Caco-2 (cell line): ENCODE measurements around the gene NPBWR2. TPM values are rescaled to one million over a fixed set of nuclear protein-coding genes. Genes with fewer than 3 reads are reported as not detected.
A peak's percentile ranks its signal among the peaks of the same experiment; 100 is the strongest.

Experiments
- BruUV-seq: library from RNA; stranded (reverse); fragments of 400-500 nt; replicated peaks from 2 replicates; lab custom pipeline; 2021; lab: Mats Ljungman, UMichigan
- CTCF ChIA-PET: fragments of 300-600 bp; sonication (Branson Sonifier 250); formaldehyde crosslinking; loops from one replicate; lab custom pipeline; 2022; ENCODE audit warnings: antibody characterized with exemption; lab: Charles Lee
- POLR2A ChIA-PET: fragments of 300-600 bp; sonication (Branson Sonifier 250); formaldehyde crosslinking; loops from one replicate; lab custom pipeline; 2022; ENCODE audit warnings: antibody characterized with exemption; lab: Charles Lee
- DNase-seq, 2 experiments: peaks; one replicate each; pipeline versions ENCODE4 v3.0.0 to v3.0.0-alpha.2; 2020 to 2022
- H3K27me3 ChIP-seq: replicated peaks from 2 replicates; pipeline ENCODE4 v1.6.0; 2011; ENCODE audit warnings: low read length; ENCODE audit not compliant: control insufficient read depth, insufficient read depth
- H3K36me3 ChIP-seq: 2 replicates; pipeline ENCODE4 v1.5.1; 2011; ENCODE audit warnings: low read length; ENCODE audit not compliant: control insufficient read depth, insufficient read depth
- H3K4me1 ChIP-seq: fragments of 250-450 bp; sonication (Bioruptor Pico); 2 replicates; pipeline ENCODE4 v1.5.1; 2020; ENCODE audit warnings: mild to moderate bottlenecking
- H3K4me3 ChIP-seq: 2 replicates; pipeline ENCODE4 v1.5.1; 2011; ENCODE audit warnings: low read depth, mild to moderate bottlenecking, control low read depth, low read length
- H3K9me3 ChIP-seq: fragments of 250-450 bp; sonication (Bioruptor Pico); 2 replicates; pipeline ENCODE4 v1.5.1; 2020; ENCODE audit warnings: mild to moderate bottlenecking, moderate library complexity
- H3K27ac Mint-ChIP-seq: one replicate; pipeline ENCODE4 v1.8.0; 2022; ENCODE audit warnings: mixed read lengths; ENCODE audit not compliant: unreplicated experiment
- H3K27me3 Mint-ChIP-seq: one replicate; pipeline ENCODE4 v1.8.0; 2022; ENCODE audit warnings: mixed read lengths; ENCODE audit not compliant: insufficient read depth, unreplicated experiment
- H3K36me3 Mint-ChIP-seq: one replicate; pipeline ENCODE4 v1.8.0; 2022; ENCODE audit warnings: mild to moderate bottlenecking, mixed read lengths; ENCODE audit not compliant: insufficient read depth, unreplicated experiment
- H3K4me1 Mint-ChIP-seq: one replicate; pipeline ENCODE4 v1.8.0; 2022; ENCODE audit warnings: low read depth, mixed read lengths; ENCODE audit not compliant: unreplicated experiment
- H3K4me3 Mint-ChIP-seq: one replicate; pipeline ENCODE4 v1.8.0; 2022; ENCODE audit warnings: mild to moderate bottlenecking, moderate library complexity, mixed read lengths; ENCODE audit not compliant: unreplicated experiment
- H3K9me3 Mint-ChIP-seq: one replicate; pipeline ENCODE4 v1.8.0; 2022; ENCODE audit warnings: mixed read lengths; ENCODE audit not compliant: unreplicated experiment
- CTCF ChIP-seq, 2 experiments: fragments of 200-600 bp in 1 of 2; IDR thresholded peaks; 1 replicate in 1 of 2; 2 replicates in 1 of 2; pipeline versions ENCODE4 v1.5.1 to v1.8.0; 2011 to 2022; ENCODE audit warnings: antibody characterized with exemption in 1 of 2, control low read depth in 1 of 2, inconsistent platforms in 1 of 2, low read depth in 1 of 2, low read length in 1 of 2, mild to moderate bottlenecking in 1 of 2, moderate library complexity in 1 of 2; ENCODE audit not compliant: insufficient read depth in 1 of 2, severe bottlenecking in 1 of 2, unreplicated experiment in 1 of 2
- intact Hi-C: fragments of 100-400 bp; cut with micrococcal nuclease; formaldehyde crosslinking; loops from one replicate; pipeline ENCODE4 v1.10.0; 2022; ENCODE audit not compliant: unreplicated experiment
- total RNA-seq: library from RNA; stranded (reverse); gene quantifications from 2 replicates; pipeline ENCODE4 v1.2.3, GENCODE V29; 2022

The NPBWR2 gene
- total RNA-seq, 1 experiment from 2014 or later, result not detected

DNA sequence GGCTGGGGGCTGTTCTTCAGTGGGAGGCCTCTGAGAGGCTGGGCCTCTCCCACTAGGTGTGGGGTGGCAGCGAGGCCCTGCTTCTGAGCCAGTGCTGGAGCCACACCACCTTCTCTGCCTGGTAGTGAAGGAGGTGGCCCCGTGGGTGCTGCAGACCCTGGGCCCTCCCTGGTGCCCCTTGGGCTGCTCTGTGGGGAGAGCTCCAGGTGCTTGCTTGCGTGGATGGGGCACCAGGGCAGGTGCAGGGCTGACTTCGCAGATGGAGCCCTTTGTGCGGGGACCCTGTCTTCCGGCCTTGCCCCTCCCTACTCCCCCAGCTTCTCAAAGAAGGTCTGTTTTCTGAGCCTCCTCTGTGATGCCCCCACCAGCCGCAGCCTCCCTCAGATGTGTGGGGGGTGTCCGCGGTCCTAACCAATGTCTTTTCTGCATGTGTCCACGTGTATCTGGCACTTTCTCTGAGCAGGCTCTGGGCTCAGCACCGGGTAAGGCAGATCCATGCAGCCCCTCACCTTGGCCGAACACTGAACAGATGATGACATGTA is 39.6 kb upstream of the NPBWR2 start:
- ChIA-PET POLR2A (no interaction called here), CTCF (no interaction called here)
- intact Hi-C loops, result no loop called here
- peak in 1 of 2 experiments; percentile 39 for DNase-seq
- H3K27ac Mint-ChIP-seq, result no peak overlapping the region
- H3K4me1 Mint-ChIP-seq, result no peaks in the 10 kb centered on the region
- H3K9me3 Mint-ChIP-seq, result peaks cover 18% of the 10 kb centered on the region
- no peak for TF ChIP-seq CTCF (IDR thresholded peaks at IDR 0.05; ENCODE audit: insufficient read depth in 1 of 2, low read depth in 1 of 2, low read length in 1 of 2, severe bottlenecking in 1 of 2, unreplicated experiment in 1 of 2)
- no peaks in the 10 kb centered on the region for H3K36me3 ChIP-seq
- H3K27me3 Mint-ChIP-seq, result peaks cover 13% of the 10 kb centered on the region
- no TSS peak for BruUV-seq
- H3K4me3 Mint-ChIP-seq, result no peak overlapping the region
- no peaks in the 10 kb centered on the region for H3K4me1 ChIP-seq
- no peak overlapping the region for H3K4me3 ChIP-seq
- no peaks in the 10 kb centered on the region for H3K36me3 Mint-ChIP-seq
- peaks cover 24% of the 10 kb centered on the region for H3K9me3 ChIP-seq
- H3K27me3 ChIP-seq, result no peaks in the 10 kb centered on the region; the same call in 1 of the 2 replicates

- no peaks in the 10 kb centered on the region for H3K4me1 Mint-ChIP-seq
- intact Hi-C loops, result no loop called here
- Histone ChIP-seq H3K9me3 (peaks cover 24% of the 10 kb centered on the region), H3K4me1 (no peaks in the 10 kb centered on the region), H3K4me3 (no peak overlapping the region), H3K36me3 (no peaks in the 10 kb centered on the region), H3K27me3 (no peaks in the 10 kb centered on the region; the same call in 1 of the 2 replicates)
- no peak for TF ChIP-seq CTCF (IDR thresholded peaks at IDR 0.05; ENCODE audit: insufficient read depth in 1 of 2, low read depth in 1 of 2, low read length in 1 of 2, severe bottlenecking in 1 of 2, unreplicated experiment in 1 of 2)
- POLR2A ChIA-PET, result no interaction called here
- H3K9me3 Mint-ChIP-seq, result peaks cover 18% of the 10 kb centered on the region
- no peak overlapping the region for H3K27ac Mint-ChIP-seq
- peaks cover 13% of the 10 kb centered on the region for H3K27me3 Mint-ChIP-seq
- H3K36me3 Mint-ChIP-seq, result no peaks in the 10 kb centered on the region
- CTCF ChIA-PET, result no interaction called here
- no TSS peak for BruUV-seq
- peak in 1 of 2 experiments; percentile 35 for DNase-seq
- H3K4me3 Mint-ChIP-seq, result no peak overlapping the region
Observed at GRCh38 chr20:64146301-64146935, 39.1 kb upstream of the NPBWR2 start.

- no peak overlapping the region for H3K4me3 Mint-ChIP-seq
- TF ChIP-seq CTCF (IDR thresholded peaks at IDR 0.05; ENCODE audit: insufficient read depth in 1 of 2, low read depth in 1 of 2, low read length in 1 of 2, severe bottlenecking in 1 of 2, unreplicated experiment in 1 of 2), result peak; percentile 21 to 28
- BruUV-seq, result no TSS peak
- H3K36me3 ChIP-seq, result no peaks in the 10 kb centered on the region
- intact Hi-C loops, result no loop called here
- ChIA-PET CTCF (no interaction called here), POLR2A (no interaction called here)
- no peak overlapping the region for H3K27ac Mint-ChIP-seq
- H3K36me3 Mint-ChIP-seq, result no peaks in the 10 kb centered on the region
- no peak overlapping the region for H3K4me3 ChIP-seq
- peak; percentile 54 to 60 for DNase-seq
- H3K4me1 Mint-ChIP-seq, result peaks cover 3% of the 10 kb centered on the region
- no peaks in the 10 kb centered on the region; the same call in 1 of the 2 replicates for H3K27me3 ChIP-seq
- peaks cover 10% of the 10 kb centered on the region for H3K27me3 Mint-ChIP-seq
- peaks cover 24% of the 10 kb centered on the region for H3K9me3 ChIP-seq
- no peaks in the 10 kb centered on the region for H3K4me1 ChIP-seq
- peaks cover 18% of the 10 kb centered on the region for H3K9me3 Mint-ChIP-seq
Observed at GRCh38 chr20:64145458-64146300, 38.3 kb upstream of the NPBWR2 start.
